Tibial nerve (tissue), 4 donors: ENCODE data around the gene TAF5L. TPM values are rescaled to one million over a fixed set of nuclear protein-coding genes. Genes with fewer than 3 reads are reported as not detected.
"Not testable (repeated sequence)": the region's sequence is repeated elsewhere in the genome, so short reads cannot be mapped to it uniquely, and the experiment has no call there.

ENCODE experiments used
- DNase-seq, 2 donors: peaks; one replicate each; pipeline ENCODE4 v3.0.0-alpha.2; 2019; ENCODE audit warnings: low spot score in 2 of 2
- H3K27ac ChIP-seq, 4 donors: fragments of 200-600 bp; sonication (generic) in 3 of 4; one replicate each; pipeline ENCODE4 v1.5.1; 2017 to 2019; ENCODE audit warnings: mild to moderate bottlenecking in 1 of 4
- H3K27me3 ChIP-seq, 2 donors: fragments of 200-600 bp; sonication (generic) in 1 of 2; one replicate each; pipeline versions ENCODE4 v1.5.1 to v1.6.0; 2017 to 2019
- H3K36me3 ChIP-seq, 3 donors: fragments of 200-600 bp; sonication (generic); one replicate each; pipeline ENCODE4 v1.5.1; 2018 to 2019
- H3K4me1 ChIP-seq, 4 donors: fragments of 200-600 bp; sonication (generic) in 3 of 4; one replicate each; pipeline ENCODE4 v1.5.1; 2017 to 2019
- H3K4me3 ChIP-seq, 4 donors: fragments of 200-600 bp; sonication (generic) in 3 of 4; one replicate each; pipeline ENCODE4 v1.5.1; 2017 to 2019; ENCODE audit warnings: mild to moderate bottlenecking in 1 of 4, moderate library complexity in 1 of 4
- H3K9me3 ChIP-seq, 4 donors: fragments of 200-600 bp; sonication (generic) in 3 of 4; one replicate each; pipeline ENCODE4 v1.5.1; 2017 to 2019
- EP300 ChIP-seq, 2 donors: sonication (generic); formaldehyde crosslinking; IDR thresholded peaks; one replicate each; pipeline ENCODE4 v1.6.1; 2017; ENCODE audit warnings: antibody characterized with exemption in 2 of 2, mild to moderate bottlenecking in 1 of 2
- POLR2A ChIP-seq, 2 donors: fragments of 450-650 bp; IDR thresholded peaks; one replicate each; pipeline ENCODE4 v1.6.1; 2017; ENCODE audit warnings: antibody characterized with exemption in 2 of 2, mild to moderate bottlenecking in 2 of 2, moderate library complexity in 2 of 2
- WGBS, 2 donors: methylation state at CpG; one replicate each; pipeline ENCODE4 v1.1.5; 2018; 5-methylcytosine and 5-hydroxymethylcytosine counted together
- total RNA-seq, 4 donors: library from RNA; depleted of rRNA; stranded (reverse); fragments of >200 nt; gene quantifications; one replicate each; pipeline ENCODE4 v1.1.0, GENCODE V29; 2016
- TF ChIP-seq, protein P1 (sequence below), 5 experiments: fragments of 200-600 bp in 3 of 5; fragments of 450-650 bp in 2 of 5; sonication (generic) in 3 of 5; IDR thresholded peaks; one replicate each; pipeline ENCODE4 v1.5.1; 2016 to 2019; ENCODE audit warnings: antibody characterized with exemption in 5 of 5, mild to moderate bottlenecking in 3 of 5, moderate library complexity in 2 of 5

TAF5L gene
- total RNA-seq, 4 donors from 2014 or later = 7.1 to 18.6 (median 8.6) TPM

DNA sequence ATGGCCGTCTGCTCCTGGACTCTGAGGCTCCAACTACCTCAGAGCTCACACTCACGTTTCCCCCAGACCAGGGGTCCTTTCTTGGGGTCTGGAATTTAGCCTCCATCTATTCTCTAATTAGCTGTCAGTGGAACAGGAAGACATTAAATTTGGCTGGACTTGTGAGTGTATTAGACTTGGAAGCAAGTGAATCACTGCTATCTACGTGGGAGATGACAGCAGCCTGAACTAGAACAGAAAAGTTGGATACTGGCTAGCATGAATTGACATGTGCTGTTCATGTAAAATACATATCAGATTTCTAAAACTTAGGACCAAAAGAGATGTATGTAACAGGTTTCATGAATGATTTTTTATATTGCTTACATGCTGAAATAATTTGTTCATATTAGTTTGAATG, 28.0 kb downstream of the TAF5L start:
- 52 to 55% methylated on average over 3 of the region's 3 CpGs for WGBS, 2 donors
- TF ChIP-seq POLR2A (IDR thresholded peaks at IDR 0.05) (no peak), EP300 (IDR thresholded peaks at IDR 0.05) (no peak)
- TF ChIP-seq, protein P1, sequence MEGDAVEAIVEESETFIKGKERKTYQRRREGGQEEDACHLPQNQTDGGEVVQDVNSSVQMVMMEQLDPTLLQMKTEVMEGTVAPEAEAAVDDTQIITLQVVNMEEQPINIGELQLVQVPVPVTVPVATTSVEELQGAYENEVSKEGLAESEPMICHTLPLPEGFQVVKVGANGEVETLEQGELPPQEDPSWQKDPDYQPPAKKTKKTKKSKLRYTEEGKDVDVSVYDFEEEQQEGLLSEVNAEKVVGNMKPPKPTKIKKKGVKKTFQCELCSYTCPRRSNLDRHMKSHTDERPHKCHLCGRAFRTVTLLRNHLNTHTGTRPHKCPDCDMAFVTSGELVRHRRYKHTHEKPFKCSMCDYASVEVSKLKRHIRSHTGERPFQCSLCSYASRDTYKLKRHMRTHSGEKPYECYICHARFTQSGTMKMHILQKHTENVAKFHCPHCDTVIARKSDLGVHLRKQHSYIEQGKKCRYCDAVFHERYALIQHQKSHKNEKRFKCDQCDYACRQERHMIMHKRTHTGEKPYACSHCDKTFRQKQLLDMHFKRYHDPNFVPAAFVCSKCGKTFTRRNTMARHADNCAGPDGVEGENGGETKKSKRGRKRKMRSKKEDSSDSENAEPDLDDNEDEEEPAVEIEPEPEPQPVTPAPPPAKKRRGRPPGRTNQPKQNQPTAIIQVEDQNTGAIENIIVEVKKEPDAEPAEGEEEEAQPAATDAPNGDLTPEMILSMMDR (IDR thresholded peaks at IDR 0.05) = no peak
- H3K9me3 ChIP-seq = no peaks in the 10 kb centered on the region
- DNase-seq = no peak
- H3K27ac ChIP-seq = peak overlapping the region in 3 of 4 donors; percentile 26 to 68 (median 38)
- H3K36me3 ChIP-seq = peaks cover 0 to 58% (median 4%) of the 10 kb centered on the region in 3 donors
- peaks cover 0 to 21% (median 0%) of the 10 kb centered on the region in 4 donors for H3K4me1 ChIP-seq
- H3K4me3 ChIP-seq = no peak overlapping the region
- H3K27me3 ChIP-seq = no peaks in the 10 kb centered on the region

GRCh38 chr1:229596925-229597699, 28.8 kb downstream of the TAF5L start:
- Histone ChIP-seq H3K4me1 (peaks cover 0 to 21% (median 0%) of the 10 kb centered on the region in 4 donors), H3K27me3 (no peaks in the 10 kb centered on the region), H3K9me3 (no peaks in the 10 kb centered on the region), H3K4me3 (no peak overlapping the region), H3K36me3 (peaks cover 0 to 56% (median 4%) of the 10 kb centered on the region in 3 donors), H3K27ac (peak overlapping the region in 3 of 4 donors; percentile 26 to 68 (median 38))
- DNase-seq = peak in 1 of 2 donors; percentile 21
- TF ChIP-seq POLR2A (IDR thresholded peaks at IDR 0.05) (no peak), EP300 (IDR thresholded peaks at IDR 0.05) (peak in 1 of 2 donors; percentile 45)
- TF ChIP-seq, protein P1 (IDR thresholded peaks at IDR 0.05) = no peak
- WGBS, 2 donors = 60 to 65% methylated on average over 7 of the region's 7 CpGs

DNA sequence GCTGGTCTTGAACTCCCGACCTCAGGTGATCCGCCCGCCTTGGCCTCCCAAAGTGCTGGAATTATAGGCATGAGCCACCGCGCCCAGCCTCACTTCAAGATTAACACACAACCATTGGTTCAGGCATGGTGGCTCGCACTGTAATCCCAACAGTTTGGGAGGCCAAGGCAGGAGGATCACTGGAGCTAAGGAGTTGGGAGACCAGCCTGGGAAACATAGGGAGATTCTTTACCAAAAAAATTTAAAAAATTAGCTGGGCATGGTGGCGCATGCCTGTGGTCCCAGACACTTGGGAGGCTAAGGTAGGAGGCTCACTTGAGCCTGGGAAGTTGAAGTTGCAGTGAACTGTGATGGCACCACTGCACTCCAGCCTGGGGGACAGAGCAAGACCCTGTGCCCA, 30.0 kb downstream of the TAF5L start:
- not testable (repeated sequence) for H3K9me3 ChIP-seq, H3K27me3 ChIP-seq, H3K4me3 ChIP-seq, DNase-seq
- peak overlapping the region in 2 of 4 donors; percentile 26 to 29 for H3K27ac ChIP-seq
- WGBS, 2 donors = 95 to 96% methylated on average over 7 of the region's 7 CpGs
- peaks cover 0 to 57% (median 4%) of the 10 kb centered on the region in 3 donors for H3K36me3 ChIP-seq
- peaks cover 0 to 21% (median 0%) of the 10 kb centered on the region in 4 donors for H3K4me1 ChIP-seq

DNA sequence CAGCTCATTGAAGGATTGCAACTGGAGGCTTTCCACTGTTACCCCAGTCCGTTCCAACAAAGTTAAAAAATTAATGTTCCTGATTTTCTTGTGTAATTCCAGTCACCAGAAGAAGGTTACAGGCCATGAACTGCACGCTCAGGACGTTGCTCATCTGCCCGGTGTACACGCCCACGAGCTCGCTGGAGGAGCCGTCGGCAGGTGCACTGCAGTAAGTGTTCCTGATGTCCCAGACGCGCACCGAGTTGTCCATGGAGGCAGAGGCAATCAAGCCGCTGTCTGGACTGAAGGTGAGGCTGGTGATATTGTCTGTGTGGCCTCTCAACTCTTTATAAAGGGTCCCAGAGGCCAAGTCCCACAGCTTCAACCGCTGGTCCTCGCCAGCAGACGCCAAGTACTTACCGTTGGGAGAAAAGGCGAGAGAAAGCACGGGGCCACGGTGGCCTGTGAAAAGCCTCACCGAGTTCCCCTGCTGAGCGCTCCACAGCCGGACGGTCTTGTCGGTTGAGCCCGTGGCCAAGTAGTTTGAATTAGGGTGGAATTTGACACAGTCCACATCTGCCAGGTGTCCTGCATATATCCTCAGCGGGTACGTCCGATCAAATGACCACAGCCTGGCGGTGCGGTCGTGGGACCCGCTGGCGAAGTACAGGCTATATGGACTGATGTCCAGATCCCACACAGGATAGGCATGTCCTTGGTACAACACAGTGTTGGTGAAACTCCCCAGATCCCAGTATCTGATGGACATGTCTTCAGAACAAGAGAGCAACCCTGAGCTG, 31.5 kb downstream of the TAF5L start:
- H3K9me3 ChIP-seq = no peaks in the 10 kb centered on the region
- H3K27ac ChIP-seq = no peak overlapping the region
- peaks cover 0 to 21% (median 0%) of the 10 kb centered on the region in 4 donors for H3K4me1 ChIP-seq
- DNase-seq = no peak
- no peak overlapping the region for H3K4me3 ChIP-seq
- 93 to 94% methylated on average over 31 to 34 of the region's 34 CpGs for WGBS, 2 donors
- TF ChIP-seq EP300 (IDR thresholded peaks at IDR 0.05) (no peak), POLR2A (IDR thresholded peaks at IDR 0.05) (no peak)
- TF ChIP-seq, protein P1 (IDR thresholded peaks at IDR 0.05) = no peak
- H3K27me3 ChIP-seq = no peaks in the 10 kb centered on the region
- peaks cover 0 to 47% (median 4%) of the 10 kb centered on the region in 3 donors for H3K36me3 ChIP-seq

DNA sequence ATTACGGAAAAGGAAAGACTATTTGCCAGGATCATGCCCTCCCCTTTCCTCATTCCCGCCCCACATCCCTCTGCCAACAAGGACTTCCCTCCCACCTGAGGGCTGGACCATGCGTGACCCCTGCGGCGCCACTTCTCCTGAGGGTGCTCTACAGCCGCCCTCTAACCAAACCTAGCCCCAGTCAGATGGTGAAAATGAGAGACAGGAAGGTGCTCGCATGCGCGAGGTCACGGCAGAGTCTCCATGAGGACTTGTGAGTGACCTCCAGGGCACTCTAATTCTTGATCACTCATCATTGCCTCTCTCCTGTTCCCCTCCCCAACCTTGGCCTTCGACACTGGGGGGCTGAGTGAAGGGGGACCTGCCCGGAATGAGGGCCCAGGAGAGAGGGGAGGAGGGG, 32.1 kb downstream of the TAF5L start:
- TF ChIP-seq POLR2A (IDR thresholded peaks at IDR 0.05) = no peak
- Histone ChIP-seq H3K4me1 (peaks cover 0 to 20% (median 0%) of the 10 kb centered on the region in 4 donors), H3K27ac (no peak overlapping the region), H3K27me3 (no peaks in the 10 kb centered on the region), H3K9me3 (no peaks in the 10 kb centered on the region), H3K4me3 (no peak overlapping the region), H3K36me3 (peaks cover 0 to 49% (median 4%) of the 10 kb centered on the region in 3 donors)
- 93% methylated on average over 12 of the region's 12 CpGs for WGBS, 2 donors
- no peak for DNase-seq

DNA sequence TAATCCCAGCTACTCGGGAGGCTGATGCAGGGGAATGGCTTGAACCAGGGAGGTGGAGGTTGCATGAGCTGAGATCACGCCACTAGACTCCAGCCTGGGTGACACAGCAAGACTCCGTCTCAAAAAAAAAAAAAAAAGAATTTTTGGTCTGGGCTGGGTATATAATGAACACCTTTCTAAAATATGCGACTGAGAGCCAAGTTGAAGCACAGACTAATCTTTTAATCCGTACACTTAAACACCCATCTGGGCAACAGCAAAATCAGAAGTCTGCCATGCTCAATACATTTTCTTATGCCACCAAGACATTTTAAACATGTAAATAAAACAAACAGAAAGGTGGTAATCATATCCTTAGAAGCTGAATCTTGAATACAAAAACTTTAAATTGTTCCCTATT, 35.8 kb downstream of the TAF5L start:
- H3K36me3 ChIP-seq = peaks cover 0 to 53% (median 4%) of the 10 kb centered on the region in 3 donors
- no peaks in the 10 kb centered on the region for H3K9me3 ChIP-seq
- no peak for DNase-seq
- no peak overlapping the region for H3K4me3 ChIP-seq
- no peaks in the 10 kb centered on the region for H3K4me1 ChIP-seq
- no peaks in the 10 kb centered on the region for H3K27me3 ChIP-seq
- no peak for TF ChIP-seq EP300 (IDR thresholded peaks at IDR 0.05)
- no peak for TF ChIP-seq POLR2A (IDR thresholded peaks at IDR 0.05)
- H3K27ac ChIP-seq = no peak overlapping the region
- 92 to 96% methylated on average over 5 of the region's 5 CpGs for WGBS, 2 donors
